Measurements from ENCODE around the gene RAPGEF4.

The RAPGEF4 gene

DNA sequence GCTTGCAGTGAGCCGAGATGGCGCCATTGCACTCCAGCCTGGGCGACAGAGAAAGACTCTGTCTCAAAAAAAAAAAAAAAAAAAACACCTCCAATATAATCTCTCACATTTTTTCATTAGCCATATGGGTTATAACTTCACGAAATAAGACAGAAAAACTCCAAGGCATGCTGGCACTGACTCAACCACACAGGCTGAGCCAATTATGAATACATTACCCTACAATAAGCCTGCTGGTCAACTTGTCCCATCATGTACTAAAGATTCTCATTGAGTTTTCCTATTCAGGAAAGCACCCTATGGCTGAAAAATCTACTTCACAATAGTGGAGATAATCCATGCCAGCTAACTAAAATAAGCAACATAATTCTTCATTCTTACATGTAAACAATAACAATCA lies 327.2 kb downstream of the RAPGEF4 start:
- no peak overlapping the region for H3K4me3 ChIP-seq (ENCODE audit: low read depth, low read length)
- DNase-seq (ENCODE audit: low read depth), result no peak

DNA sequence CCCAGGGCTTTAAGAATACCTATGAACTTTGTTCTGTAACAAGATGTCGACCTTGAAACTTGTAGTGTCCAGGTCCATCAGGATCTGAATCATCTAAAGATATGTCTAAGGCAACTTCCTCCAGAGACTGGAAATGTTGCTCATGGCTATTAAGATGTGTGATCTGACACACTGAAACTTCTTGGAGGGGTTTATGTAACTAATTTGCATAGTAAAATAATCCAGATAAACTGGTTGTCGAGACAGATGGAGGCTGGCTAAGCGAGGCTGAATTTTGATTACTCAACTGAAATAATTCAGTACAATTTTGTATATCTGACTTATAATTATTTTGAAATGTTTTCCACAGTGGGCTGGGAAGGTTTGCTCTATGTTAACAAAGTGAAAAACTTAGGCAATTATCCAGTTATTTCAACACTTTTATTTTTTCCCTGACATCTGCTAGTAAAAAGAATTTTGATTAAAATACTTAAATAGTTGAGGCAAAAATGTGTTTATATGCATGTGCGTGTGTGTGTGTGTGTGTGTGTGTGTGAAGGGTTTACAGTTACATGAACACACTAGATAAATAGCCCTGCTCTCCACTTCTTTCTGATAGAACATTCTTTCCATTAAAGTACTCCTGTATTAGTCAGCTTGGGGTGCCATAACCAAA lies 328.6 kb downstream of the RAPGEF4 start:
- no peak overlapping the region for H3K4me3 ChIP-seq (ENCODE audit: low read depth, low read length)
- no peak for DNase-seq (ENCODE audit: low read depth)

DNA sequence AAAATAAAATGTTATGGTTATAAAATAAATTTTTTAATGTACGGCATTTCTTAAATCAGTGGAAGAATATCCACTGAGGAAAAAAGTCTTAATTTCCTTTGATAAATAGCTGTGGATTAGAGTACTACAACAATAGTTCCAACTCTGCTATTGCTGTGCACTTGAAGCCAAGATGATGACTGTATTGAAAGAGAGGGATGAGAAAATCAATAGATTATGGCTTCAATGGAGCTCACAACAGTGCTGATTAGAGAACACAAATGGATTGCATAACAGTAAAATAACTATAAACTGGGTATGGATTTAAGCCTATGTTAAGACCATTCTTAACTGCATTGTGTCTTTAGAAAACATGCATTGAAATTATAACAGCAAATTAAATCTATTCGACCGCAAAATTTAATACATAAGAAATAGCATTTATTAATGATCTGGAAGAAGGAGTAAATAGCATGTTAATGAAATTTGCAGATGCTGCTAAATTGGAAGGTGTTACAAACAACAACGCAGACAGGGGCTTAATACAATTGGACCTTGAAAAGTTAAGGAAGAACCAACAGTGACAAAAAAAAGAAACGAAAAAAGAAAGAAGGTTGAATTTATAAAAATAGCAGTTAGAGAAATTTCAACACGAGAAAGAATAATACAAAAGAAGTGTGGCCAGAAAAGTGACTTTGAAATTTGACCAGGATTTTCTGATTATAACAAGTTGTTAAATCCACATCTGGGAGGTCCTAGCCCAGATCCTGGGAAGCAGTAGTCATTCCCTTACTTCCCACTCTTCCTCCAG lies 331.4 kb downstream of the RAPGEF4 start:
- DNase-seq (ENCODE audit: low read depth), result no peak
- H3K4me3 ChIP-seq (ENCODE audit: low read depth, low read length), result no peak overlapping the region

DNA sequence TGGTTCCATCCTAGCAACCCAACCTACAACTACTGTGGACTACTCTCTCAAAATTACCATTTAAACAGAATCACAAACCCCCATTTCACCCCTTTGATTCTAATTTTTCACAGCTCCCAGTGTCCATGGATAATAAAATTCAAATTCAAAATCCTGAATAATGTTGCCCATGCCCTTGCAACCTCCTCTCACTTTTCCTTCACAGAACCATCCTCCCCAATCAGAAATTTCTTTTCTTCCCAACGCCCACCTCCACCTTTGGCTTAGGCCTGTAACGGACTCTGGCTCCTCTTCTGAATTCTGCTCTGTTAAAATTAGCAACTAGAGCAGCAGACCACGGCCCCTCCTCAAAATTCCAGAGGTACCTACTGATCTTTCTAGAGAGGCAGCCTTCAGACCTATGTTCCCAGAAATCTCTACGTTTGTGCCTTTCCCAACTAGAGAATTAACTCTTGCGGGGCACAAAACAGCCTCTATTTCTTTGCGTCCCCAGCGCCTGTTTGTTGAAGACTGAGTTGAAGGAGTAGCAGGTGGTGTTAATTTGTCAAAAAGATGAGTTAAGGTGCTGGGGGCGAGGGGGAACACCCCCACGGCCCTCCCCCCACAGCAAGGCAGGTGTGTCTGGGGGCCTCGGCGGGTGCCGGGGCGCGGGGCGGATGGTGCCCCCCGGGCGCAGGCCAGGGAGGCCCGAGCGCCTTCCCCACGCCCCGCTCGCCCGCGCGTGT lies 339.6 kb downstream of the RAPGEF4 start:
- no peak for DNase-seq (ENCODE audit: low read depth)
- peak overlapping the region; percentile 72 for H3K4me3 ChIP-seq (ENCODE audit: low read depth, low read length)

DNA sequence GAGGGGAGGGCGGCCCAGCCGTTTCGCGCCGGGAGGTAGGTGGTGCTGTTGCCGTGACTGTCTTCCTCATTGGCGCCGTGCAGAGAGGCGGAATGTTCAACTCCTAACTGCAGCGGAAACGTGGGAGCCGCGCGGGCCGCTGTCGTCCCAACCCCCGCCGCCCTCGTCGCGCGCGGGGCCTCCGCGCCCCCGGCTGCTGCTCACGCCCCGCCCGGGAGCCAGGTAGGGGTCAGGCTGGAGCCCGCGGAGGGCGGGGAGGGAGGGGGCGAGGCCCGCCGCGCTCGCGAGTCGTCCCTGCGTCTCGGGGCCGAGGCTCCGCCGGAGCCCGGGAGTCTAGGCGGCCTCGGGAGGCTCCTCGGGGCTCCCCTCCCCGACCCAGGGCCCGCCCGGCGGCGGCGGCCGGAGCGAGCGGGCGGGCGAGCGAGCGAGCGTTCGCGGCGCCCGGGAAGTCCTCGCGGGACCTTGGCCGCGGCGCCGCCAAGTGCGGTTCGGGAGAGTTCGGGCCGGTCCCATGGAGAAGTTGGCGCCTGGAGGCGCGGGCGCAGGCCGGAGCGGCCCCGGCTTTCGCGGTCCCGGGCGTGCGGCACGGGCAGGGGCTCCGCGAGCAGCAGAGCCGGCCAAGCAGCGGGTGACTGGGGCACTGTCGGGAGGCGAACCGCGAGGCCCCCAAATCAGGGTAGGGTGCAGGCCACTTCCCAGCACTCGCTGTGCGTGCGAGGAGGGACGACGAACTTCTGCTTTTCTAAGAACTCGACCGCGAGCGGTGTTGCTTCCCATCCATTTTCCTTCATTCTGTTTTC lies 340.3 kb downstream of the RAPGEF4 start, which contains the start of gene MAP3K20:
Gene MAP3K20, plus strand, starts transcription at position 66 of the 800 bp plus-strand sequence. CDS start 15,186 bp downstream, outside the sequence.
- DNase-seq (ENCODE audit: low read depth), result no peak
- H3K4me3 ChIP-seq (ENCODE audit: low read depth, low read length), result peak within 1 kb of the TSS; percentile 72

DNA sequence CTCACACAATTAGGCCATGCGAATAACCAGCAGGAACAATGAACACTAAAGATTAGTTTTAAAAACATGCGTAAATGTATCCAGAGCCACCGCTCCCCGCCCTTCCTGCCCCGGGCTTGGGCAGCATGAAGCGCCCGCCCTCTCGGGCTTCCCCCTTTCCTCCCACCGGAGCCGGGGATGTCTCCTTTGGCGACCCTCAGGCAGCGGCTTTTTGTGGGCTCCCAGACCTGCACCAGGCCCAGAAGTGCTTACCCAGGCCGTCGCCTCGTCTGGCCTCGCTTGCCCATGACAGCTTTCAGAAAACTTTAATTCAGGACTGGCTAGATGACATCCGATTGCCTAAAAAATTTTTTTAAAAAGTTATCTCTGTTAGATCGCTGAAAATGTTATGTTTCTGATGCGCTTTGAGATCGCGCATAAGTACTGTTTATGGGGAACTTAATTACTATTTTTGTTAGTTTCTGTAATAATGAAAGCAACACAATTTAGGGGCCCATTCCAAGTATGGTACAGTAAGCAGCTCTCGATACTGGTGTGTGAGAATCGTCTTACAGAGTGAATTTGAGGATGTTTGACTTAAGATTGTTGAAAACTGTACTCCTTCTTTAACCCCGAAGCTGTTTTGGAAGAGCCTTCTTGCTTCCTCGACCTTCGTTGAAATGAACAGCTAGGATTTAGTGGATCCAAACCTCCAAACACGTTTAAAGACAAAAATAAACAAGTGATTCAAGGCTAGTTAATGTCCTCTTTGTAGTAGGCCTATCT lies 341.1 kb downstream of the RAPGEF4 start:
- peak overlapping the region; percentile 72 for H3K4me3 ChIP-seq (ENCODE audit: low read depth, low read length)
- DNase-seq (ENCODE audit: low read depth), result no peak

DNA sequence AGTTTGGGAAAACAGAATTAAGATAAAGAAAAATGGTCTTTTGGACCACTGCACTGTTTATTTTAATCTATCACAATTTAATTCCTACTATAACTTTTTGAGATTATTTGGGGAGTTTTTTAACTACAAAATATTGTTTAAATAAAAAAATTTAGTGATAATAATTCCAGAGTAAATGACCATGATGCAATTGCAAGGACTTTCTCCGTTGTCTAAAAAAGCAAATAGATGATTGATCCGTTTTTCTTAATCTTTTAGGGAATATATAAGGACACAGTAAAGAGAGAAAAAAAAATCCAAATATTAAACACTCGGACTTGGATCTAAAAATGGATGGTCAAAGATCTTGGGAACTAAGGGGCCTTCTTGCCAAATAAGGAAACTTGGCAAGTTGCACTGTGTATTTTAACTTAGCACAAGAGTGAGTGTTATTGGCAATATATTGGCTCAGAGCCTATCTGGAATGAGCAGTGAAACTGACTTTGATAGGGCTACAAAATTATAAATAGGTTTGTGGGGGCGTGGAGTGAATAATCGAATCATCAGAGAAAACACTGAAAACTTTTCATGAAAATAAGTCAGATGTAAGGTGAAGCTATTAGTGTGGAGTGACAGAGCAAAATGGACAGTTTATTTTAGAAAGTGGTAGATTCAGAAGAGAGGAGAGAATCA lies 342.0 kb downstream of the RAPGEF4 start:
- no peak for DNase-seq (ENCODE audit: low read depth)
- peak overlapping the region; percentile 72 for H3K4me3 ChIP-seq (ENCODE audit: low read depth, low read length)

DNA sequence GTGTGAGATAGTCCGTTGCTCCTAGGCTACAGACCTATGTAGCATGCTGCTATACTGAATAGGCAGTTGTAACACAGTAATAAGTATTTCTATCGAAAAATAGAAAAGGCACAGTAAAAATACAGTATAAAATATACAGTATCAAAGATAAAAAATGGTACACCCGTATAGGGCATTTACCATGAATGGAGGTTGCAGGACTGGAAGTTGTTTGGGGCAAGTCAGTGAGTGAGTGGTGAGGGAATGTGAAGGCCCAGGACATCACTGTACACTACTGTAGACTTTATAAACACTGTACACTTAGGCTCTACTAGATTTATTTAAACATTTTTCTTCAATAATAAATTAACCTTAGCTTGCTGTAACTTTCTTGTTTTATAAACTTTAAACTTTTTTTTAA lies 343.5 kb downstream of the RAPGEF4 start:
- DNase-seq (ENCODE audit: low read depth), result no peak
- no peak overlapping the region for H3K4me3 ChIP-seq (ENCODE audit: low read depth, low read length)

DNA sequence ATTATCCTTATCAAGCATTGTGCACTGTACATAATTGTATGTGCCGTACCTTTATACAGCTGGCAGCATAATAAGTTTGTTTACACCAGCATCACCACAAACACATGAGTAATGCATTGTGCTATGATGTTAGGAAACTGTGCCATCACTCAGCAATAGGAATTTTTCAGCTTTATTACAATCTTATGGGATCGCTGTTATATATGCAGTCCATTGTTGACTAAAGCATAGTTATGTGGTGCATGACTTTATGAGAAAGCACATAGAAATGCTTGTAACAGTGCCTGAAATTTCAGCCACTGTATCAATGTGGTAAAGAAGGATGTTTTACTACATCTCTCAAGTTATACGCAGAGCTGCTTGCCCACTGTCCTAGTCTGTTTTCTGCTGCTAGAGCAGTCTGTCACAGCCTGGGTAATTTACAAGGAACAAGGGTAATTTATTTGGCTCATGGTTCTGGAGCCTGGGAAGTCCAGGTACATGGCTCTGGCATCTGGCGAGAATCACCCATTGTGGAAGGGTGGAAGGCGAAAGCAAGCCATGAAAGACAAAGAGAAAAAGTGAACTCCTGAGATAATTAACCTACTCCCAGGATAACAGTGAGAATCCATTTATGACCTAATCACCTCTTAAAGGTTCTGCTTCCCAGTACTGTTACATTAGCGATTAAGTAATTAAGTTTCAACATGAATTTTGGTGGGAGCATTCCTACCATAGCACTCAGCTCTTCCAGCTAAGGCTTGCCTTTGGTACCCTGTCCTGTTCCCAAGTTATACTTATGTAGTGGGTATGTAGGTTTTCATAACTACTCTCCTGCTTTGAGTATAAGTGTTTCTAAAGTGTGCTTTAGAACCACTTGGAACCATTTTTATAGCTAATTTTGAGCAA lies 344.6 kb downstream of the RAPGEF4 start:
- DNase-seq (ENCODE audit: low read depth), result peak; percentile 88
- H3K4me3 ChIP-seq (ENCODE audit: low read depth, low read length), result no peak overlapping the region

DNA sequence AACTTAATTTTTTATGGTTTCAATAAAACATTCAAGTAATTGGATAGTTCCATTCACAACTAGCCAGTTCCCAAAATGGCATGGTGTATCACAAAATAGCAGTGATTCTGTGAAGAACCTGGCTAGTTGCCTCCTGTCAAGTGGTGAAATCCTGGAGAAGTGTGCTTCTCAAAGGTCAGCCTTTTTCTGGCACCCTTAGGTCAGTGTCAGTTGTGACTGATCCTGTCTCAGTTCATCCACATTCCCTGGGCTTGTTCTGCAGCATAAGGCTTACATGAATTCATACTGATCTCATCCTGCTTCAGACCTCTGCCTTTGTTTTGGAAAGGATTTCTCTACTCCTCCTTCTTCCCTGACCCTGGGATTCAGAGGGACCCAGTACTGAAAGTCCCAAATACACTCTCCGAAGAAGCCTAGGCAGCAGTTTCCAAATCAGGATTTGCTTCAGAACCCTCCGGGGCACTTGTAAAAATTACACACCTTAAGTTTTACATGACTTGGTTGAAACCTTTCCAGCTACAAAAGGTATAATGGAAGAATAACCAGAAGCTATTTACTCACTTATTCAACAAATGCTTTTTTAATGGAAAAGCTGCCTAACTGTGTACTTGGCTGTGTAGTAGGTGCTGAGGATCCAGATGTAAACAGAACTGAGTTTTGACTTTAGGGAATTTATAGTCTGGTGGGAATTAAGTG lies 351.0 kb downstream of the RAPGEF4 start:
- H3K4me3 ChIP-seq (ENCODE audit: low read depth, low read length), result no peak overlapping the region
- DNase-seq (ENCODE audit: low read depth), result no peak

DNA sequence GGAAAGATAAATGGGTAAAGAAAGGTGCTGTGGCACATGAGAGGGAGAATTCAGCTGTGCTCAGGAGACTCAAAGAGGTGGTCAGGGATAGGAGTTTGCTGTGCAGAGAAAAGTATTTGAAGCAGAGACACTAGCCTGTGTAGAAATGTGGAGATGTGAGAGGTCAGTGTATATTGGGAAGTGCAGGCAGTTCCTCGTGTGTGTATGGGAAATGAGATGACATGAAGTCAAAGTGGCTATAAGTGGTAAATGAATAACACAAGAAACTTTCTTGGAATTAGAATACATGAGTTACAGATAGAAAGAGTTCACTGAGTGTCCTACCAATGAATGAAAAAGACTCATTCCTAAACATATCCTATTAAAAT lies 351.6 kb downstream of the RAPGEF4 start:
- H3K4me3 ChIP-seq (ENCODE audit: low read depth, low read length), result no peak overlapping the region
- peak; percentile 34 for DNase-seq (ENCODE audit: low read depth)

DNA sequence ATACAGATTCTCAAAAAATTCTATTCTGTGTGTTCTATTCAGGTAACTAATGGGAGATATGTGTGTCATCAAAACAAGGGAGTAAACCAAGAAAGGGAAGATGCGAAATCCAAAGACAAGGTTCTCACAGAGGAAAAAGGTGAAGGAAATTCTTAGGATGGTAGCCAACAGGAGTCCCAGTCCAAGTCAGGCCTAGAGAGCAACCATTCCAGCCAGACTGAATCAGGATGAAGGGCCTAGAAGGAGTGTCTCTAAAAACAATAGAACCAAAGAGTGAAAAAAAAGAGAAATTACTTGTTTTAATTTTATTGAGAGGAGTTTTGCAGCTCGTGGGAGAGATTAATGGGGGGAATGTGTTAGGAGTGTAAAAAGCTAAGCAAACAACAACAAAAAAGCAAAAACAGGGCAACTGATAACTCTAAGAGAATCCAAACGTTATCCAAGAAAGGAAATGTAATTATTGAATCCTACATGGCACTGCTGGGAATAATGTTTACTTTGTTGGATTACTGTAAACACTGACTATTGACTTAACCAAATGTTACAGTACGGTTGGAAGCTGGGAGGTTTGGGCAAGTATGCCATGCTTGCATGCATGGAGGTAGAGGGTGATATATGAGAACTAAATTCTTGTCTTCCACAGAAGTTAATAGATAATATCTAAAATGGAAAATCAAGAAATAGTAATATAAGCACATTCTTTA lies 352.3 kb downstream of the RAPGEF4 start:
- H3K4me3 ChIP-seq (ENCODE audit: low read depth, low read length), result no peak overlapping the region
- no peak for DNase-seq (ENCODE audit: low read depth)

DNA sequence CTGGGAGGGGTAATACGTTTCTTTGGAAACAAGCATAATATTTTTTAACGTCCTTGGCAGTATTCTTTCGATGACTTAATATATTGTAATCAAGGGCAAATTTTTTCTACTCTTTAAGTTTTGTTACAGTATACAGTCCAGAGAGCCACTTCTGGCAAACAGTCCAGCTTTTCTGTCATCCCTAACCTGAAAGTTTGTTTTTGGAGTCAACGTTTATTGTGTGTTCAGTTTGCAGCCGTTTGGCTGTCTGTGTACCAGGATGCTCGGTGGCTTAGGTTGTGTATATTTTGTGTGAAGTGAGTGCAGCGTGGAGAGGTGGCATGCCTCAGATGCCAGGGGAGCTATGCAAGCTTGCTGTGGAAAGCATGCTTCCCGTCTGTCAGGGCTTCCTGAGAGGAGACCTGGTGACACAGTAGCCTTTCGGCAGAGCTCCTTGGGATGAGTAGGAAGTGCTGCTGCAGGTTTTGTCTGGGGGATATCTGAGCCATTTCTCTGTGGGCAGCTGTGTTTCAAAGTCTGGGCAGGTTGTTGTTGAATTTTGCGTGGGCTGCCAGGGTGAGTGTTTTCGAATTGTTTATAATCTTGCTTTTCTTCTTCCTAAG lies 354.7 kb downstream of the RAPGEF4 start:
- DNase-seq (ENCODE audit: low read depth), result no peak
- no peak overlapping the region for H3K4me3 ChIP-seq (ENCODE audit: low read depth, low read length)

DNA sequence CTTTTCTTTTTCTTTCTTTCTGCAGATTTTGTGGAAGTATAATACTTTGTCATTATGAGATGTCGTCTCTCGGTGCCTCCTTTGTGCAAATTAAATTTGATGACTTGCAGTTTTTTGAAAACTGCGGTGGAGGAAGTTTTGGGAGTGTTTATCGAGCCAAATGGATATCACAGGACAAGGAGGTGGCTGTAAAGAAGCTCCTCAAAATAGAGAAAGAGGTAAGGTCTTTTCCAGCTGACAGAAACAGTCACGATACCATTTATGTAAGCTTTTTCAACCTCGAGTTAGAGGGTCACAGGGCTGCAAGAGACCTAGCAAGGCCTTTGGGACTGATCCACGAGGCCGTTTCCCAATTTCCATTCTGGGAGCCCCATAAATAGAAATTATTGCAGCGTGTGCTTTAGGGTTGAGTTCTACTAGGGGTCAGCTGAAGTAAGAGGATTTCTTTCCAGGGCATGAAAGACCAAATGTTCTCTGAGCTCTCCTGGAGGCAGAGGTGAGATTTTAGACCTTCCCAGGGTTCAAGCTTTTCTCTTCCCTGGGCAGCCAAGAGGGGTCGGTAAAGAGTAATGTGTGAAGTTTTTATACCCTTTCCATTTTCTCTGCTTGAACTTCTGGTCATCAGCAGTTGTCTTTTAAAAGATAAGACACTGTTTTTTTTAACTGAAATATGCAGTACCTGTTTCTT lies 355.5 kb downstream of the RAPGEF4 start:
- no peak overlapping the region for H3K4me3 ChIP-seq (ENCODE audit: low read depth, low read length)
- DNase-seq (ENCODE audit: low read depth), result no peak

DNA sequence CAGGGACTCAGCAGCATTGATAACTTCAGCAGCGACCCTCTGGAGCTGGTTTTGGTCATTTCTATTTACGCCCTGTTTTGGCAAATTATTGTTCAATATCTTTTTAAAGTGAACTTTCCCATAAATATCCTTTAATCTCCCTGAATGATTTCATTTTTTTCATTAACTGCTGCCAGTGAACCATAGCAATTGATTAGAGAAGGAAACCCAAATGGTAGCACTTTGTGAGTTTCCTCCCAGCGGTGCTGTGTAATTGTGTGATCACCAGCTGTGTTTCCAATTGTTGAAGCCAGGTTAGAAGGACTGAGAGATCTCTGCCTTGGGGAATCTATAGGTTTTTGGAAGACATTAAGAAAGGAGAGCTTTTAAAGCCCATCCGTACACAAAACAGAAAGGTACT lies 356.3 kb downstream of the RAPGEF4 start:
- no peak for DNase-seq (ENCODE audit: low read depth)

More for the DNA sequence above, 356.3 kb downstream of the RAPGEF4 start:
- no peak overlapping the region for H3K4me3 ChIP-seq (ENCODE audit: low read depth, low read length)

All from skeletal muscle cell (primary cell).